ENCODE data around the gene UBE2D3. TPM values are rescaled to one million over a fixed set of nuclear protein-coding genes. Genes with fewer than 3 reads are reported as not detected.

Gene UBE2D3
- 227 to 235 TPM (median 234 TPM) in 3 replicates for total RNA-seq
- long read RNA-seq, full-length matches to known transcripts: 215 of 314 reads
- long read RNA-seq, partial matches to known transcripts: 70 of 314 reads
- long read RNA-seq, other reads (novel, unspliced or antisense): 29 of 314 reads

DNA sequence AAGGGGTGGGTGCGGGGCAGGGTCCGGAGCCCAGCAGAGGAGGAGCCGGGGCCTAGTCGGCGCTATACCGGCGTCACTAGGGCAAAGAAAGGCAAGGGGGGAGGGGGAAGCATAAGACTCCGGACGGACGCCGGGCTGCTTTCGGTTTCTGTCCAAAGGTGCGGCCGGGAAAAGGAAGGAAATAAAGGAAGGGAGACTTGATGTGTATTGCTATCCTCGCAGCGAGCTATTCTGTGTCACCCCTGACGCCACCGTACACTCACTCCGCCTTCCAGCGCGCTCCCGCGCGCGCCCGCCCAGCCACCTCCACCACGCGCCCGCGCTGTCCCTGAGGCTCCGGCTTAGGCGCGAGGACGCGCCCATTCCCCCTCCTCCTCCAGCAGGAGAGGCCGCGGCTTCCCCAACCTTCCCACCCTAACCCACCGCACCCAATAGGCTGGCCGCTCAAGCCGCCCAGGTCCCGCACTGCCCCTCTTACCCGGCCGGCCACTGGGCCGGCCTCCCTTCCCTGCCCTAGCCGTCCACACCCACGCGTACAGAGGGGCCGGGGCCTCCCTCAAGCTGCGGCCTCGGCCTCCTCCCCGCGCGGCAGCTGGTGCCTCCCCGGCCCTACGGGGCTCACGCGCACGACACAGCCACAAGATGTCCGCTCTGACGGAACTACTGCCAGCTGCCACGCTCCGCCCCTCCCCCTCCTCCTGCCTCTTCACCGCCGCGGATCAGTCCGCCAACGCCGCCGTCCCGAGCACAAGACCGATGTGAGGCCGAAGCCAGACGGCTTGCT is at the start of gene UBE2D3:
Gene UBE2D3 (minus strand): TSS at position 662 of the 784 bp plus-strand sequence. CDS start 1,043 bp downstream, outside the sequence.
- Mint-ChIP-seq H3K9me3 (ENCODE audit: low read depth) (no peaks in the 10 kb centered on the region), H3K36me3 (ENCODE audit: low read depth) (no peaks in the 10 kb centered on the region), H3K4me3 (ENCODE audit: unreplicated experiment) (no peak within 1 kb of the TSS), H3K27me3 (ENCODE audit: low read depth) (no peaks in the 10 kb centered on the region), H3K4me1 (ENCODE audit: low read depth) (peaks cover 17% of the 10 kb centered on the region), H3K27ac (ENCODE audit: unreplicated experiment) (no peak within 1 kb of the TSS)
- TF ChIP-seq, protein P1, sequence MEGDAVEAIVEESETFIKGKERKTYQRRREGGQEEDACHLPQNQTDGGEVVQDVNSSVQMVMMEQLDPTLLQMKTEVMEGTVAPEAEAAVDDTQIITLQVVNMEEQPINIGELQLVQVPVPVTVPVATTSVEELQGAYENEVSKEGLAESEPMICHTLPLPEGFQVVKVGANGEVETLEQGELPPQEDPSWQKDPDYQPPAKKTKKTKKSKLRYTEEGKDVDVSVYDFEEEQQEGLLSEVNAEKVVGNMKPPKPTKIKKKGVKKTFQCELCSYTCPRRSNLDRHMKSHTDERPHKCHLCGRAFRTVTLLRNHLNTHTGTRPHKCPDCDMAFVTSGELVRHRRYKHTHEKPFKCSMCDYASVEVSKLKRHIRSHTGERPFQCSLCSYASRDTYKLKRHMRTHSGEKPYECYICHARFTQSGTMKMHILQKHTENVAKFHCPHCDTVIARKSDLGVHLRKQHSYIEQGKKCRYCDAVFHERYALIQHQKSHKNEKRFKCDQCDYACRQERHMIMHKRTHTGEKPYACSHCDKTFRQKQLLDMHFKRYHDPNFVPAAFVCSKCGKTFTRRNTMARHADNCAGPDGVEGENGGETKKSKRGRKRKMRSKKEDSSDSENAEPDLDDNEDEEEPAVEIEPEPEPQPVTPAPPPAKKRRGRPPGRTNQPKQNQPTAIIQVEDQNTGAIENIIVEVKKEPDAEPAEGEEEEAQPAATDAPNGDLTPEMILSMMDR (IDR thresholded peaks at IDR 0.05): peak; percentile 51
- DNase-seq (ENCODE audit: low spot score): peak; percentile 99

DNA sequence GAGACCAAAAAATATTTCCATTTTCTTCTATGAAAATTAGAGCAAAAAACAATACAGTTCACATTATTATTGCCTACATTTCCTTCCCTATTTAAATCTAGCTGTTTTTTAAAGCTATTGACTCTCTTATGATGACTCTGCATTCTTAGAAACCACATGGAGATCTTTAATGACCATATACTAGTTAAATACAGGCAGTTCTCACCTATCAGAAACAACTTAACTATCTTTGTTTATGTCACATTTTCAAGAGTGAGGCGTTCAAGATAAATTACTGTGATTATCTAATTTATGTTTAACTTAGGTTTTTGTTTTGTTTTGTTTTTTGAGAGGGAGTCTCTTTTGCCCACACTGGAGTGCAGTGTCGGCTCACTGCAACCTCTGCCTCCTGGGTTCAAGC is 44.4 kb upstream of the UBE2D3 start:
- no peak overlapping the region for H3K4me3 Mint-ChIP-seq (ENCODE audit: unreplicated experiment)
- DNase-seq (ENCODE audit: low spot score): no peak
- no peak overlapping the region for H3K27ac Mint-ChIP-seq (ENCODE audit: unreplicated experiment)
- no peaks in the 10 kb centered on the region for H3K27me3 Mint-ChIP-seq (ENCODE audit: low read depth)
- no peaks in the 10 kb centered on the region for H3K9me3 Mint-ChIP-seq (ENCODE audit: low read depth)
- peaks cover 5% of the 10 kb centered on the region for H3K36me3 Mint-ChIP-seq (ENCODE audit: low read depth)
- TF ChIP-seq, protein P1 (IDR thresholded peaks at IDR 0.05): no peak
- peaks cover 35% of the 10 kb centered on the region for H3K4me1 Mint-ChIP-seq (ENCODE audit: low read depth)

DNA sequence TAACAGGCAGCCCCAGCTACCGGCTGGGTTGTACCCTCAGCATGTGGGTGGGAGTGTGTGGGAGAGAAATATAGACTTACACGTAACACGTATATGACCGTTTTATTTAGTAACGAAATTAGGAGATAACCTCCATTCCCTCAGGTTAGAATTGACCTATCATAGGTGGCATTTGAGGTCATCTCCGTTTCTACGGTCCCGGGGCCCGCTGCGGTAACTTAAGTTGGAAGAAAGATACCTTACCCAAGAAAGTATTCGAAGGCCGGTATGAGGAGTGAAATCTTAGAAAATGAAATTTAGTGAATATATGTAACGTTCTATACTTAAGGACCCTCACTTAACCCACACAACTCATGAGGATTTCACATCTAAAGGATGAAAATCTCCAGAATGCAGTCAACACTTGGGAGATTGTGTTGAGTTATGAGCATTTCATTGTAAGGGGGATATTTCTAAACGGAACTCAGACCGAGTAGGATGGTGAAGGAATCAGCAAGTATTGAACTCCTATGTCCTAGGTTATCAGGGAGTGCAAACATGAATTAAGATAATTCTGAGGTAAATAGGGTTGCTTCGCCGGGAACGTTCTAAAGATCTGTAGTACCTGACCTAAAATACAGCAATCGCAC is 42.3 kb upstream of the UBE2D3 start:
- Mint-ChIP-seq H3K27ac (ENCODE audit: unreplicated experiment) (peak overlapping the region; percentile 96), H3K4me3 (ENCODE audit: unreplicated experiment) (peak overlapping the region; percentile 83), H3K9me3 (ENCODE audit: low read depth) (no peaks in the 10 kb centered on the region), H3K27me3 (ENCODE audit: low read depth) (no peaks in the 10 kb centered on the region), H3K36me3 (ENCODE audit: low read depth) (peaks cover under 1% of the 10 kb centered on the region), H3K4me1 (ENCODE audit: low read depth) (peaks cover 38% of the 10 kb centered on the region)
- TF ChIP-seq, protein P1 (IDR thresholded peaks at IDR 0.05): no peak
- DNase-seq (ENCODE audit: low spot score): no peak

DNA sequence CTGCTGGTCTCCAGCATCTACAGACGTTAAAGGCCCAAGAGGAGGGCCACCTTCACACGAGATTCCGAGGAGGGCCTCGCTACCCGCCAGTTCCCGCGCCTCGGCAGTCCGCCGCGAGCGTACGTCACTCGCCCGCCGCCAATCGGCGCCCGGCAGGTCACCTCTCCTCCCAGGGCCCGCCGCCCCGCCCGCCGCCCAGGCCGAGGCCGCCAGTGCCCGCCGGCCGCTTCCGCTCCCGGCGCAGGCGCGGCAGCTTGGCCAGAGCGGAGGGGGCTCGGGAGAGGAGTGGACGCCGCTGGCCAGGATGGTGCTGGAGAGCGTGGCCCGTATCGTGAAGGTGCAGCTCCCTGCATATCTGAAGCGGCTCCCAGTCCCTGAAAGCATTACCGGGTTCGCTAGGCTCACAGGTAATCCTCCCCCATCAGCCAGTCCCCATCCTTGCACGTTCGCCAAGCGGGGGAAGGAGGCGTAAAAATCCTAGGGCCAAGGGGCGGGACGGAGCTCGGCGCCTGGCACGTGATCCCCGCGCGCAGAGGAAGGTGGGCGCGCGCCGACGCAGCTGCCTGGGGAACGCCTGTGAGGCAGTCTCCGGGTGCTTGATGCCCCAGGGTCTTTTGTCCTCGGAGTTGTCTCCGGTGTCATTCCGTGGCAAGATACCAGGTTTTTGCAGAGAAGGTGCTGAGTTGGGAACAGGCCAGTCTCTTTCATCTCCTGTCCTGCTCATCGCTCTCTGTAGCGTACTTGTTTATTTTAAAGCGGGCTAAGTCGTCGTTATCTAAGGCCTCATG is 41.6 kb upstream of the UBE2D3 start, which contains the start of gene CISD2:
Gene CISD2 (plus strand): TSS at position 212 of the 788 bp plus-strand sequence. CDS start 93 bp downstream, at position 305.
- peaks cover 38% of the 10 kb centered on the region for H3K4me1 Mint-ChIP-seq (ENCODE audit: low read depth)
- no peaks in the 10 kb centered on the region for H3K36me3 Mint-ChIP-seq (ENCODE audit: low read depth)
- no peaks in the 10 kb centered on the region for H3K27me3 Mint-ChIP-seq (ENCODE audit: low read depth)
- peak within 1 kb of the TSS; percentile 83 for H3K4me3 Mint-ChIP-seq (ENCODE audit: unreplicated experiment)
- peak; percentile 99 for DNase-seq (ENCODE audit: low spot score)
- H3K27ac Mint-ChIP-seq (ENCODE audit: unreplicated experiment): peak within 1 kb of the TSS; percentile 99
- H3K9me3 Mint-ChIP-seq (ENCODE audit: low read depth): no peaks in the 10 kb centered on the region
- TF ChIP-seq, protein P1 (IDR thresholded peaks at IDR 0.05): no peak

Data from chondrocyte (in vitro differentiated cells).